ENCODE data around the gene INHBB.

DNA sequence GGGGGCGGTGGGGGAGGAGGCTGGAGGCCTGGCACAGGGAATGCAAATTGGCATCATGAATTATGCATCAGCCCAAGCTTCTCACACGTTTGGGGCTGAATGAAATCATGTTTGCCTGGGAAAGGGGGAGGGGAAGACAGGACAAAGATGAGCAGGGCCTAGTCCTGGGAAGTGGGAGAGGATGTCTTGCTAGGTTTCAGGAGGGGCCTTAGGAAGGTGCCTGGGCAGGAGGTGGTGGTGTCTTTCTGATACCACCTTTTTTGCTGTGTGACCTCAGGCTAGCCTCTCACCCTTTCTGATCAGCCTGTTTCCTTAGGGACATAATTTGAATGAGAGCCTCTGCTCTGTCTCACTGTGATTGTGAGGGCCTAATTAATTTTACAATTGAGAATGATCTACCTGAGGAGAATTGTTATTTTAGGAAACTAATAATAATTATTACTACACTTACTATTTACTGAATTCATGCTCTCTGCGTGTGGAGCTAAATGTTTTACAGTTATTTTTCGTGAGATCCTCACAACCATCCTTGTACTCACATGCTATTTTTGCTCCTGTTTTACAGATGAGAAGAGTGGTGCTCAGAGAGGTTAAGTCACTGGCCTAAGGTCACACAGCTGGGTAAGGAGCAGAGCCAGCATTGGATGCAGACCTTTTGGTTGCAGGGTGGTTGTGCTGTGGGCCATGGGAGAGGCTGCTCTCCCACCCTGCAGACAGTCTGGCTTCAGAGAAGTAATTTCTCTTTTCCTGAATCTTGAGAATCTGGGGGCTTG, 39.6 kb downstream of the INHBB start:
- TF ChIP-seq CTCF (IDR thresholded peaks at IDR 0.05; ENCODE audit: low read length) (no peak), EZH2phosphoT487 (IDR thresholded peaks at IDR 0.05; ENCODE audit: low read length) (no peak), EZH2 (optimal IDR thresholded peaks at IDR 0.05; ENCODE audit: low read depth, low read length) (no peak)
